ENCODE measurements around the gene ERAP2.
"Not testable (repeated sequence)": the region's sequence is repeated elsewhere in the genome, so short reads cannot be mapped to it uniquely, and the experiment has no call there.

The ERAP2 gene

GRCh38 chr5:96871686-96872085 is 4.6 kb upstream of the ERAP2 start:
- DNase-seq (ENCODE audit: low read depth, low spot score): no peak
- H3K9ac ChIP-seq (ENCODE audit: insufficient read length, low read depth): no peak overlapping the region
- no peak overlapping the region for H3K4me3 ChIP-seq (ENCODE audit: insufficient read length, low read depth)
- TF ChIP-seq ZNF274 (IDR thresholded peaks at IDR 0.05; ENCODE audit: low read depth, low read length) (no peak), YY1 (IDR thresholded peaks at IDR 0.05; ENCODE audit: insufficient read depth, insufficient read length) (no peak), SUZ12 (IDR thresholded peaks at IDR 0.05; ENCODE audit: extremely low read depth, insufficient read depth, insufficient read length) (no peak)
- no peaks in the 10 kb centered on the region for H3K9me3 ChIP-seq (ENCODE audit: insufficient read depth, low read length)
- H3K4me1 ChIP-seq (ENCODE audit: insufficient read depth, insufficient read length): peaks cover 3% of the 10 kb centered on the region
- no peaks in the 10 kb centered on the region for H3K36me3 ChIP-seq (ENCODE audit: insufficient read depth, insufficient read length, low read length)
- H3K27me3 ChIP-seq (ENCODE audit: insufficient read depth, insufficient read length): no peaks in the 10 kb centered on the region

GRCh38 chr5:96873449-96873848 is 2.9 kb upstream of the ERAP2 start:
- H3K9ac ChIP-seq (ENCODE audit: insufficient read length, low read depth): no peak overlapping the region

GRCh38 chr5:96874631-96875030 is 1.7 kb upstream of the ERAP2 start:
- H3K9ac ChIP-seq (ENCODE audit: insufficient read length, low read depth): no peak overlapping the region
- H3K4me3 ChIP-seq (ENCODE audit: insufficient read length, low read depth): no peak overlapping the region
- no peaks in the 10 kb centered on the region for H3K36me3 ChIP-seq (ENCODE audit: insufficient read depth, insufficient read length, low read length)
- no peaks in the 10 kb centered on the region for H3K27me3 ChIP-seq (ENCODE audit: insufficient read depth, insufficient read length)
- TF ChIP-seq ZNF274 (IDR thresholded peaks at IDR 0.05; ENCODE audit: low read depth, low read length) (no peak), SUZ12 (IDR thresholded peaks at IDR 0.05; ENCODE audit: extremely low read depth, insufficient read depth, insufficient read length) (no peak)
- peaks cover 3% of the 10 kb centered on the region for H3K4me1 ChIP-seq (ENCODE audit: insufficient read depth, insufficient read length)
- no peaks in the 10 kb centered on the region for H3K9me3 ChIP-seq (ENCODE audit: insufficient read depth, low read length)
- no peak for DNase-seq (ENCODE audit: low read depth, low spot score)

More at GRCh38 chr5:96873449-96873848, 2.9 kb upstream of the ERAP2 start:
- no peaks in the 10 kb centered on the region for H3K36me3 ChIP-seq (ENCODE audit: insufficient read depth, insufficient read length, low read length)
- TF ChIP-seq SUZ12 (IDR thresholded peaks at IDR 0.05; ENCODE audit: extremely low read depth, insufficient read depth, insufficient read length) (no peak), ZNF274 (IDR thresholded peaks at IDR 0.05; ENCODE audit: low read depth, low read length) (no peak), YY1 (IDR thresholded peaks at IDR 0.05; ENCODE audit: insufficient read depth, insufficient read length) (no peak)
- H3K9me3 ChIP-seq (ENCODE audit: insufficient read depth, low read length): no peaks in the 10 kb centered on the region
- peaks cover 3% of the 10 kb centered on the region for H3K4me1 ChIP-seq (ENCODE audit: insufficient read depth, insufficient read length)
- no peak overlapping the region for H3K4me3 ChIP-seq (ENCODE audit: insufficient read length, low read depth)
- DNase-seq (ENCODE audit: low read depth, low spot score): no peak
- H3K27me3 ChIP-seq (ENCODE audit: insufficient read depth, insufficient read length): no peaks in the 10 kb centered on the region

GRCh38 chr5:96875791-96876291 is 459 bp upstream of the ERAP2 start:
- Histone ChIP-seq H3K27me3 (ENCODE audit: insufficient read depth, insufficient read length) (no peaks in the 10 kb centered on the region), H3K4me3 (ENCODE audit: insufficient read length, low read depth) (no peak overlapping the region), H3K9ac (ENCODE audit: insufficient read length, low read depth) (no peak overlapping the region), H3K4me1 (ENCODE audit: insufficient read depth, insufficient read length) (peaks cover 1% of the 10 kb centered on the region), H3K9me3 (ENCODE audit: insufficient read depth, low read length) (no peaks in the 10 kb centered on the region), H3K36me3 (ENCODE audit: insufficient read depth, insufficient read length, low read length) (no peaks in the 10 kb centered on the region)
- TF ChIP-seq YY1 (IDR thresholded peaks at IDR 0.05; ENCODE audit: insufficient read depth, insufficient read length) (no peak), SUZ12 (IDR thresholded peaks at IDR 0.05; ENCODE audit: extremely low read depth, insufficient read depth, insufficient read length) (no peak), ZNF274 (IDR thresholded peaks at IDR 0.05; ENCODE audit: low read depth, low read length) (no peak)
- DNase-seq (ENCODE audit: low read depth, low spot score): no peak

DNA sequence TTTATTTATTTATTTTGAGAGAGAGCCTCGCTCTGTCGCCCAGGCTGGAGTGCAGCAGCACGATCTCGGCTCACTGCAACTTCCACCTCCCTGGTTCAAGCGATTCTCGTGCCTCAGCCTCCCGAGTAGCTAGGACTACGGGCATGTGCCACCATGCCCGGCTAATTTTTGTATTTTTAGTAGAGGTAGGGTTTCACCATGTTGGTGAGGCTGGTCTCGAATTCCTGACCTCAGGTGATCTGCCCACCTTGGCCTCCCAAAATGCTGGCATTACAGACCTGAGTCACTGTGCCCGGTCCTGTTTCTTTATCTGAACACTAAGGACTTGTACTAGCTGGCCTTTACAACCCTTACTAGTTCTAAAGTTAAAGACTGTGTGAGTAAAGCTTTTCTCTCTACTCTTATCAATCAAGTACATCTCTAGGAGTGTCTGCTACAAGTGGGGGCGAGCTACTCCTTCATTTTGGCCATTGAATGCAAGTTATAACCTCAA is 723 bp downstream of the ERAP2 start:
- not testable (repeated sequence) for DNase-seq (ENCODE audit: low read depth, low spot score); H3K4me3 ChIP-seq (ENCODE audit: insufficient read length, low read depth); H3K9ac ChIP-seq (ENCODE audit: insufficient read length, low read depth)

DNA sequence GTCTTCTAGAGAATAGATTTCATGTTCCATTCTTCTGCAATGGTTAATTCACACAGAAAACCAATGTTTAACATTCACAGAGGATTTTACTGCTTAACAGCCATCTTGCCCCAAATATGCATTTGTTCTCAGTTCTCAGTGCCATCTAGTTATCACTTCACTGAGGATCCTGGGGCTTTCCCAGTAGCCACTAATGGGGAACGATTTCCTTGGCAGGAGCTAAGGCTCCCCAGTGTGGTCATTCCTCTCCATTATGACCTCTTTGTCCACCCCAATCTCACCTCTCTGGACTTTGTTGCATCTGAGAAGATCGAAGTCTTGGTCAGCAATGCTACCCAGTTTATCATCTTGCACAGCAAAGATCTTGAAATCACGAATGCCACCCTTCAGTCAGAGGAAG is 3.4 kb downstream of the ERAP2 start:
- Histone ChIP-seq H3K4me1 (ENCODE audit: insufficient read depth, insufficient read length) (no peaks in the 10 kb centered on the region), H3K9ac (ENCODE audit: insufficient read length, low read depth) (no peak overlapping the region), H3K36me3 (ENCODE audit: insufficient read depth, insufficient read length, low read length) (no peaks in the 10 kb centered on the region), H3K4me3 (ENCODE audit: insufficient read length, low read depth) (no peak overlapping the region), H3K9me3 (ENCODE audit: insufficient read depth, low read length) (no peaks in the 10 kb centered on the region), H3K27me3 (ENCODE audit: insufficient read depth, insufficient read length) (no peaks in the 10 kb centered on the region)
- TF ChIP-seq SUZ12 (IDR thresholded peaks at IDR 0.05; ENCODE audit: extremely low read depth, insufficient read depth, insufficient read length) (no peak), ZNF274 (IDR thresholded peaks at IDR 0.05; ENCODE audit: low read depth, low read length) (no peak), YY1 (IDR thresholded peaks at IDR 0.05; ENCODE audit: insufficient read depth, insufficient read length) (no peak)
- no peak for DNase-seq (ENCODE audit: low read depth, low spot score)

More for the DNA sequence above, 723 bp downstream of the ERAP2 start:
- not testable (repeated sequence) for H3K36me3 ChIP-seq (ENCODE audit: insufficient read depth, insufficient read length, low read length); H3K4me1 ChIP-seq (ENCODE audit: insufficient read depth, insufficient read length); H3K9me3 ChIP-seq (ENCODE audit: insufficient read depth, low read length); H3K27me3 ChIP-seq (ENCODE audit: insufficient read depth, insufficient read length)

DNA sequence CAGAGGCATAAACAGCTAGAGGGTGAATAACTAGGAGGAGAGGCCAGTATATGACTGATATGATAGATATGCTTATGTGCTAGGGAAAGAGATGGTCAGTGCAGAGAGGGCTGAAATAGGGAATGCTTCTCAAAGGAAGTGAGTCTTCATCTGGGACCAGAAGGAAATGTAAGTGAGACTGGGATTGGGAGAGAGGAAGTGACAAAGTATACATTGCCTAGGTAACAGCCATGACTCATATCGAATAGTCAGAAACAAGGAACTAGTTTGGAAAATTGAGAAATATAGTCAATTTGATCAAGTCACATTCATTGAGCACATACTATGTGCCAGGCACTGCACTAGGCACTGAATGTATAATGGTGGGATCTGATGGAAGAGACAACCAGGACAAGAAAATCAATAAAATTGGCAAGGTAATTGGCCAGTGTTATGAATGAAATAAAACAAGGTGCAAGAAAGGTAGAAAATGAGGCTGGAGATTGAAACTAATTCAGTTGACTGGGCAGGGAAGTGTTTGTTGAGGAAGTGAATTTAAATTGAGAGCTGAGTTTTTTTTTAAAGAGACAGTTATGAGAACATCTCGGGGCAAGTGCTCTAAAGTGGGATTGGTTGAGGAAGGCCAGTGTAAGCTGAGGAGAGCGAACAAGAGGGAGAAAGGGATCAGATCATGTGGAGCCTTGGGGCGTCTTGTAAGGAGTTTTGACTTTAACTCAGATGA is 4.3 kb downstream of the ERAP2 start:
- no peak for DNase-seq (ENCODE audit: low read depth, low spot score)
- no peaks in the 10 kb centered on the region for H3K36me3 ChIP-seq (ENCODE audit: insufficient read depth, insufficient read length, low read length)

More for the DNA sequence above, 4.3 kb downstream of the ERAP2 start:
- TF ChIP-seq ZNF274 (IDR thresholded peaks at IDR 0.05; ENCODE audit: low read depth, low read length): no peak
- no peak for TF ChIP-seq YY1 (IDR thresholded peaks at IDR 0.05; ENCODE audit: insufficient read depth, insufficient read length)
- TF ChIP-seq SUZ12 (IDR thresholded peaks at IDR 0.05; ENCODE audit: extremely low read depth, insufficient read depth, insufficient read length): no peak
- H3K27me3 ChIP-seq (ENCODE audit: insufficient read depth, insufficient read length): no peaks in the 10 kb centered on the region
- no peaks in the 10 kb centered on the region for H3K4me1 ChIP-seq (ENCODE audit: insufficient read depth, insufficient read length)
- no peak overlapping the region for H3K9ac ChIP-seq (ENCODE audit: insufficient read length, low read depth)
- no peak overlapping the region for H3K4me3 ChIP-seq (ENCODE audit: insufficient read length, low read depth)
- no peaks in the 10 kb centered on the region for H3K9me3 ChIP-seq (ENCODE audit: insufficient read depth, low read length)
